B cell (primary cell): Measurements from ENCODE around the gene BLTP1. TPM values are rescaled to one million over a fixed set of nuclear protein-coding genes. Genes with fewer than 3 reads are reported as not detected.

Source experiments
- ATAC-seq: fragments of 200-7000 bp; cut with Tn5 transposase; one replicate; pipeline ENCODE4 v1.10.0; 2021; ENCODE audit warnings: low read depth, mild to moderate bottlenecking, moderate number of reproducible peaks, moderate library complexity
- CTCF ChIA-PET: fragments of 350-600 bp; sonication (Branson Sonifier 250); formaldehyde crosslinking; loops from one replicate; lab custom pipeline; 2021; ENCODE audit warnings: antibody characterized with exemption, inconsistent platforms; lab: Charles Lee
- POLR2A ChIA-PET: fragments of 350-600 bp; sonication (Branson Sonifier 250); formaldehyde crosslinking; loops from one replicate; lab custom pipeline; 2021; ENCODE audit warnings: antibody characterized with exemption; lab: Charles Lee
- DNase-seq: peaks from one replicate; pipeline ENCODE4 v3.0.0; 2013
- H2AFZ ChIP-seq: 2 replicates; pipeline ENCODE4 v1.6.1; 2012; ENCODE audit warnings: mild to moderate bottlenecking, low read depth, low read length; ENCODE audit not compliant: insufficient read depth, poor library complexity, severe bottlenecking
- H3K27ac ChIP-seq, 2 donors: 1 replicate in 1 of 2; 2 replicates in 1 of 2; pipeline ENCODE4 v1.5.1; 2012 to 2013; ENCODE audit warnings: low read length in 2 of 2, mild to moderate bottlenecking in 2 of 2, moderate library complexity in 1 of 2
- H3K27me3 ChIP-seq, 4 experiments: fragments of 200-600 bp in 1 of 4; sonication (generic) in 1 of 4; replicated peaks in 1 of 4; 1 replicate in 2 of 4; 2 replicates in 2 of 4; pipeline versions ENCODE4 v1.6.1 to v1.7.0; 2013 to 2016; ENCODE audit warnings: low read length in 3 of 4, mild to moderate bottlenecking in 2 of 4, mixed read lengths in 1 of 4, moderate library complexity in 1 of 4; ENCODE audit not compliant: insufficient read depth in 4 of 4, control insufficient read depth in 3 of 4; ENCODE audit errors: control extremely low read depth in 1 of 4
- H3K36me3 ChIP-seq, 2 experiments: replicated peaks in 1 of 2; 1 replicate in 1 of 2; 2 replicates in 1 of 2; pipeline versions ENCODE4 v1.6.1 to v1.7.1; 2013; ENCODE audit warnings: low read length in 1 of 2; ENCODE audit not compliant: insufficient read depth in 2 of 2, control insufficient read depth in 1 of 2; ENCODE audit errors: control extremely low read depth in 1 of 2, extremely low read depth in 1 of 2
- H3K4me1 ChIP-seq, 2 donors: fragments of 200-600 bp in 1 of 2; sonication (generic) in 1 of 2; 1 replicate in 1 of 2; 2 replicates in 1 of 2; pipeline versions ENCODE4 v1.5.1 to v1.6.1; 2013 to 2017; ENCODE audit warnings: low read length in 2 of 2; ENCODE audit not compliant: control insufficient read depth in 2 of 2, insufficient read depth in 2 of 2
- H3K4me2 ChIP-seq: replicated peaks from 2 replicates; pipeline ENCODE3; 2012; ENCODE audit warnings: mild to moderate bottlenecking, low read depth, low read length; ENCODE audit not compliant: poor library complexity, severe bottlenecking
- H3K4me3 ChIP-seq, 5 experiments: fragments of 200-600 bp in 1 of 5; sonication (generic) in 1 of 5; 1 replicate in 3 of 5; 2 replicates in 2 of 5; pipeline versions ENCODE4 v1.5.1 to v1.7.0; 2011 to 2016; ENCODE audit warnings: low read length in 4 of 5, mild to moderate bottlenecking in 4 of 5, low read depth in 2 of 5, control low read depth in 1 of 5, moderate library complexity in 1 of 5; ENCODE audit not compliant: insufficient read depth in 1 of 5; ENCODE audit errors: control extremely low read depth in 1 of 5, extremely low read depth in 1 of 5
- H3K79me2 ChIP-seq: fragments of 200-600 bp; sonication (generic); one replicate; pipeline ENCODE4 v1.6.0; 2016; ENCODE audit warnings: low read length; ENCODE audit not compliant: control insufficient read depth, insufficient read depth
- H3K9ac ChIP-seq: fragments of 200-600 bp; sonication (generic); 2 replicates; pipeline ENCODE4 v1.6.1; 2017; ENCODE audit warnings: mild to moderate bottlenecking, low read length, moderate library complexity
- H3K9me3 ChIP-seq, 3 donors: one replicate each; pipeline versions ENCODE4 v1.6.1 to v1.7.1; 2013; ENCODE audit warnings: low read length in 2 of 3; ENCODE audit not compliant: control insufficient read depth in 2 of 3, insufficient read depth in 1 of 3; ENCODE audit errors: control extremely low read depth in 1 of 3
- H4K20me1 ChIP-seq: 2 replicates; pipeline ENCODE4 v1.6.0; 2012; ENCODE audit warnings: mild to moderate bottlenecking, low read length; ENCODE audit not compliant: insufficient read depth, control insufficient read depth, poor library complexity, severe bottlenecking
- H3K27ac Mint-ChIP-seq: one replicate; pipeline ENCODE4 v1.8.0; 2021; ENCODE audit warnings: mixed read lengths
- H3K27me3 Mint-ChIP-seq: one replicate; pipeline ENCODE4 v1.8.0; 2021; ENCODE audit warnings: mixed read lengths
- H3K4me1 Mint-ChIP-seq: one replicate; pipeline ENCODE4 v1.8.0; 2021; ENCODE audit warnings: mixed read lengths
- H3K4me3 Mint-ChIP-seq: one replicate; pipeline ENCODE4 v1.8.0; 2021; ENCODE audit warnings: mixed read lengths
- H3K9me3 Mint-ChIP-seq: one replicate; pipeline ENCODE4 v1.8.0; 2022; ENCODE audit warnings: mixed read lengths; ENCODE audit not compliant: insufficient read depth
- CTCF ChIP-seq: fragments of 200-600 bp; IDR thresholded peaks from one replicate; pipeline ENCODE4 v1.8.0; 2022; ENCODE audit warnings: antibody characterized with exemption, mild to moderate bottlenecking
- EZH2 ChIP-seq: IDR thresholded peaks from 2 replicates; pipeline ENCODE4 v1.6.1; 2012; ENCODE audit warnings: borderline replicate concordance, low read depth, mild to moderate bottlenecking, moderate library complexity, low read length; ENCODE audit not compliant: insufficient read depth, poor library complexity, severe bottlenecking
- WGBS: methylation state at CpG from one replicate; pipeline ENCODE4 v1.1.5; 2013; ENCODE audit warnings: missing lambda C conversion rate; ENCODE audit not compliant: insufficient coverage; 5-methylcytosine and 5-hydroxymethylcytosine counted together
- intact Hi-C: fragments of 100-400 bp; cut with micrococcal nuclease; formaldehyde crosslinking; loops from one replicate; pipeline ENCODE4 v1.10.0; 2022
- polyA plus RNA-seq: library from polyadenylated mRNA; depleted of rRNA; stranded (reverse); fragments of >200 nt; gene quantifications from 2 replicates; pipeline ENCODE4 v1.2.3, GENCODE V29; 2012
- total RNA-seq, 2 donors: library from RNA; stranded (reverse); fragments of 120-200 nt in 1 of 2; gene quantifications; 1 replicate in 1 of 2; 2 replicates in 1 of 2; pipeline versions ENCODE4 v1.2.3 to v1.2.4, GENCODE V29; 2013 to 2022

BLTP1 gene
- total and polyA plus RNA-seq, 2 donors (not counting 1 experiment from before 2014, with no cell fraction given) = 24.5 to 86.3 TPM

DNA sequence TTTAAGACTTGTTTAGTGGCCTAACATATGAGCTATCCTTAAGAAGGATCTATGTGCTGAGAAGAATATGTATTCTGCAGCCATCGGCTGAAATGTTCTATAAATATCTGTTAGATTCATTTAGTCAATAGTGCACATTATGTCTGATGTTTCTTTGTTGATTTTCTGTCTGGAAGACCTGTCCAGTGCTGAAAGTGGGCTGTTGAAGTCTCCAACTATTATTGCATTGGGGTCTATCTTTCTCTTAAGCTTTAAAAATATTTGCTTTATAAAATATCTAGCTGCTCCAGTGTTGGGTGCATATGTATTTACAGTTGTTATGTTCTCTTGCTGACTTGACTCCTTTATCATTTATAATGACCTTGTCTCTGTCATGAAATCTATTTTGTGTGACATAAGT is 9.4 kb upstream of the BLTP1 start:
- H3K9ac ChIP-seq = no peak overlapping the region
- H4K20me1 ChIP-seq = no peaks in the 10 kb centered on the region
- no peak overlapping the region for H3K27ac Mint-ChIP-seq
- H3K27ac ChIP-seq = no peak overlapping the region
- H3K27me3 ChIP-seq = peaks cover 0 to 20% (median 13%) of the 10 kb centered on the region in 4 experiments
- CTCF ChIA-PET = no interaction called here
- no peaks in the 10 kb centered on the region for H3K4me1 Mint-ChIP-seq
- no peak overlapping the region for H3K4me3 ChIP-seq
- H3K4me2 ChIP-seq = no peak overlapping the region
- H3K79me2 ChIP-seq = no peaks in the 10 kb centered on the region
- intact Hi-C loops = no loop called here
- H3K9me3 ChIP-seq = peaks cover 0 to 6% (median 0%) of the 10 kb centered on the region in 3 donors
- TF ChIP-seq CTCF (no peak), EZH2 (no peak)
- no peak overlapping the region for H3K4me3 Mint-ChIP-seq
- H3K9me3 Mint-ChIP-seq = no peaks in the 10 kb centered on the region
- H2AFZ ChIP-seq = no peak overlapping the region
- ATAC-seq (no peak), DNase-seq (no peak)
- H3K4me1 ChIP-seq = no peaks in the 10 kb centered on the region
- peaks cover 44% of the 10 kb centered on the region for H3K27me3 Mint-ChIP-seq
- POLR2A ChIA-PET = no interaction called here
- H3K36me3 ChIP-seq = no peaks in the 10 kb centered on the region
- no CpG with 5 or more reads among the region's 1 CpG for WGBS

DNA sequence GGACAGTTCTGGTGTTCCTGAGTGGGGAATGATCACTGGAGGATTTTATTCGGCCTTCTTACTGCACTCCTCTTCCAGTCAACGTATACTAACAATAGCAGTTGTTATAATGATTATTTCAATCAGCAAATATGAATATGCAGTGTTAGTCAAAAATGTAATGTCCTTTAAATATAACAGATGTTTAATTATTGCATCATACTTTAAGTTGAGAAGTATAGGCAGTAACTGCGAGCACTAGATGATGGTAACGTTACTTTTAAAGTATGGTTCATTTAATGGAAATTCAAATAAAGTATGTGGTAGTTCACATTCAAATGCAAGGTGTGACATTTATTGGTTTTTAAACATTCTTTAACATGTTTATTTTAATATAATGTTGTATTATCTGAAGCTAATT is 5.5 kb upstream of the BLTP1 start:
- intact Hi-C loops = no loop called here
- Histone ChIP-seq H3K4me2 (no peak overlapping the region), H2AFZ (no peak overlapping the region), H3K27ac (no peak overlapping the region), H3K27me3 (peaks cover 0 to 20% (median 13%) of the 10 kb centered on the region in 4 experiments), H3K9ac (no peak overlapping the region), H3K4me3 (no peak overlapping the region), H4K20me1 (no peaks in the 10 kb centered on the region), H3K4me1 (peaks cover 8 to 13% of the 10 kb centered on the region in 2 donors), H3K36me3 (no peaks in the 10 kb centered on the region), H3K9me3 (peaks cover 0 to 6% (median 0%) of the 10 kb centered on the region in 3 donors), H3K79me2 (peaks cover 5% of the 10 kb centered on the region)
- Mint-ChIP-seq H3K27ac (no peak overlapping the region), H3K9me3 (no peaks in the 10 kb centered on the region), H3K4me1 (peaks cover 20% of the 10 kb centered on the region), H3K27me3 (peaks cover 35% of the 10 kb centered on the region), H3K4me3 (no peak overlapping the region)
- DNase-seq (no peak), ATAC-seq (no peak)
- no peak for TF ChIP-seq EZH2
- no peak for TF ChIP-seq CTCF
- ChIA-PET CTCF (no interaction called here), POLR2A (no interaction called here)
- WGBS = no CpG with 5 or more reads among the region's 4 CpGs
